ENCODE results near the gene EFEMP2.

- TF ChIP-seq EZH2phosphoT487 (conservative IDR thresholded peaks at IDR 0.05; ENCODE audit: low read length) (no peak), CTCF (IDR thresholded peaks at IDR 0.05; ENCODE audit: insufficient read depth, low read length, poor library complexity, severe bottlenecking) (no peak)
These were observed 43.2 kb upstream of the EFEMP2 start for GRCh38 chr11:65915821-65916251.
